ENCODE measurements around the gene C11orf68. TPM values are rescaled to one million over a fixed set of nuclear protein-coding genes. Genes with fewer than 3 reads are reported as not detected.

C11orf68 gene
- total RNA-seq, 2 donors from 2014 or later: 20.9 to 30.1 TPM

DNA sequence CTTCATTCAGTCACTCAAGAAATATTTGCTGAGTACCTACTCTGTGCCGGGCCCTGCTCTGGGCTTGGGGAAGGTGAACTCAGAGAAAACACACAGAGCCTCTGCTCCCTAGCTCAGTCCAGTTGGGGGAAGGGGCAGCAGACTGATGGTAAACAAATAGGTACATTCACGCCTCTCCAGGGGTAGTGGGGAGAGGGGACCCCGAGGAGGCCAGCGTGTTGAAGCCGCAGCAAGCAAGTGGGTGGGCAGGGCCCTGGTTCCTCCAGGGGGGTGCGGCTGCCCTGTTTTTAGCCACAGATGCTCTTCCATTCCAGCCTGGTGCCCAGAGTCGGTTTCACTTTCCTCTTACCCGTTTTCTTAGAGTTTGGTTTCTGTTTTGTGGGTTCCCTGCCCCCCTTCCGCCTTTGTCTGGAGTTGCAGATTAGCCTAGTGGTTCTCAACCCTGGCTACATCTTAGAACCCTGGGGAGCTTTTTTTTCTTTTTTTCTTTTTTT lies 9.1 kb upstream of the C11orf68 start:
- Mint-ChIP-seq H3K27me3 (no peaks in the 10 kb centered on the region), H3K36me3 (ENCODE audit: low read depth) (peaks cover 8% of the 10 kb centered on the region), H3K4me1 (peaks cover 20% of the 10 kb centered on the region), H3K27ac (peak overlapping the region; percentile 93), H3K4me3 (peak overlapping the region; percentile 84), H3K9me3 (peaks cover 3% of the 10 kb centered on the region)
- peak; percentile 91 for ATAC-seq (replicated peaks)

- Mint-ChIP-seq H3K4me3 (no peak overlapping the region), H3K4me1 (peaks cover 20% of the 10 kb centered on the region), H3K27ac (peak overlapping the region; percentile 15), H3K36me3 (ENCODE audit: low read depth) (peaks cover 24% of the 10 kb centered on the region), H3K27me3 (no peaks in the 10 kb centered on the region), H3K9me3 (peaks cover 3% of the 10 kb centered on the region)
- no peak for ATAC-seq (replicated peaks)
Measured at GRCh38 chr11:65925397-65925796, 6.5 kb upstream of the C11orf68 start.

GRCh38 chr11:65922565-65922964 lies 3.7 kb upstream of the C11orf68 start:
- H3K4me3 Mint-ChIP-seq: no peak overlapping the region
- ATAC-seq (replicated peaks): no peak
- peaks cover 7% of the 10 kb centered on the region for H3K4me1 Mint-ChIP-seq
- no peaks in the 10 kb centered on the region for H3K27me3 Mint-ChIP-seq
- H3K36me3 Mint-ChIP-seq (ENCODE audit: low read depth): peaks cover 33% of the 10 kb centered on the region
- peak overlapping the region; percentile 65 for H3K27ac Mint-ChIP-seq
- peaks cover 3% of the 10 kb centered on the region for H3K9me3 Mint-ChIP-seq

- H3K9me3 Mint-ChIP-seq: no peaks in the 10 kb centered on the region
- no peak for ATAC-seq (replicated peaks)
- no peaks in the 10 kb centered on the region for H3K27me3 Mint-ChIP-seq
- H3K36me3 Mint-ChIP-seq (ENCODE audit: low read depth): peaks cover 38% of the 10 kb centered on the region
- peaks cover 5% of the 10 kb centered on the region for H3K4me1 Mint-ChIP-seq
- no peak overlapping the region for H3K27ac Mint-ChIP-seq
- no peak overlapping the region for H3K4me3 Mint-ChIP-seq
Measured at GRCh38 chr11:65921876-65922275, 3.0 kb upstream of the C11orf68 start.

GRCh38 chr11:65921033-65921555 lies 2.2 kb upstream of the C11orf68 start:
- no peak overlapping the region for H3K27ac Mint-ChIP-seq
- H3K27me3 Mint-ChIP-seq: no peaks in the 10 kb centered on the region
- peaks cover 7% of the 10 kb centered on the region for H3K4me1 Mint-ChIP-seq
- no peak for ATAC-seq (replicated peaks)
- H3K4me3 Mint-ChIP-seq: peak overlapping the region; percentile 86
- H3K36me3 Mint-ChIP-seq (ENCODE audit: low read depth): peaks cover 41% of the 10 kb centered on the region
- H3K9me3 Mint-ChIP-seq: no peaks in the 10 kb centered on the region

DNA sequence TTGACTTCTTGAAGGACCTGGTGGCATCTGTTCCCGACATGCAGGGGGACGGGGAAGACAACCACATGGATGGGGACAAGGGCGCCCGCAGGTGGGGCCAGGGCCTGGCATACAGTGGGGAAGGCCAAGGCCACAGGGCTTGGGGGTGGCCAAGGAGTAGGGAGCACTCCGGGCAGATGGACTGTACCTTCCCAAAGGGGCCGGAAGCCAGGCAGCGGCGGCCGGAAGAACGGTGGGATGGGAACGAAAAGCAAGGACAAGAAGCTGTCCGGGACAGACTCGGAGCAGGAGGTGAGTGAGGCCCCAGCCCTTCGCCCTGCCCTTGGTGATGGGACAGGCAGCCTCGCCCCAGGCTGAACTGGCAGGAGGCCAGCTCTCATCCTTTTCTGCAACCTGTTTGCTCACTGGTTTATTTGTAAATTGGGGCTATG lies 1.5 kb upstream of the C11orf68 start:
- H3K4me1 Mint-ChIP-seq: peaks cover 7% of the 10 kb centered on the region
- H3K36me3 Mint-ChIP-seq (ENCODE audit: low read depth): peaks cover 41% of the 10 kb centered on the region
- ATAC-seq (replicated peaks): no peak
- no peaks in the 10 kb centered on the region for H3K27me3 Mint-ChIP-seq
- peak overlapping the region; percentile 82 for H3K27ac Mint-ChIP-seq
- H3K9me3 Mint-ChIP-seq: no peaks in the 10 kb centered on the region
- H3K4me3 Mint-ChIP-seq: peak overlapping the region; percentile 86

DNA sequence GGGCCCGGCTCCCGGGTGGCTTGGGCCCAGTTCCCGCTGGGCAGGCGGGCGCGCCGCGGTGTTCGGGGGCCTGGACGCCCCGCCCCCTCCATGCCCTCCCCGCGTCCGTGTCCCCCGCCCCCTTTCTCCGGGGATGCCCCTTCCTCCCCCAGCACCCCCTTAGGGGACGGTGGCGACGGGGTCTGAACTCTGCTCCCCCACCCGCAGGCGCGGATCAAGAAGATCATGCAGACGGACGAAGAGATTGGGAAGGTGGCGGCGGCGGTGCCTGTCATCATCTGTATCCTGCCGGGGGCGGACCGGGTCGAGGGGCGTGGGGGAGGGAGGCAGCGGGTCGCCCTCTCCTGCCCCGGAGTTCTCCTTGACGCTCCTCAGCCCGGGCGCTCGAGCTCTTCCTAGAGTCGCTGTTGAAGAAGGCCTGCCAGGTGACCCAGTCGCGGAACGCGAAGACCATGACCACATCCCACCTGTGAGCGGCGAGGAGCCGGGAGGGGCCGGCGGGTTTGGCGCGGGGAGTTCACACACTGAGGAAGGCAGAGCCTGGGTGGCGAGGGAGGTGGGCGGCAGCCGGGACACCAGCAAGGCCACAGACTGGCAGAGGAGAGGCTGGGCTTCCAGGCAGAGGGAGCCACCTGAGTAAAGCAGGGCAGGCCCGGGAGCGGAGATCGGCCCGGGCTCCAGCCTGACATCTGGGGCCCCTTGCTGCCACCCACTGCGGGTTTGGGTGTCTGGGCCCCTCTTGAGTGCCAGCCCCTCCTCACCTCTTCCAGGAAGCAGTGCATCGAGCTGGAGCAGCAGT lies 910 bp upstream of the C11orf68 start:
- Mint-ChIP-seq H3K27ac (peak overlapping the region; percentile 82), H3K4me3 (peak overlapping the region; percentile 86), H3K27me3 (no peaks in the 10 kb centered on the region), H3K4me1 (peaks cover 11% of the 10 kb centered on the region), H3K9me3 (no peaks in the 10 kb centered on the region), H3K36me3 (ENCODE audit: low read depth) (peaks cover 41% of the 10 kb centered on the region)
- peak; percentile 46 for ATAC-seq (replicated peaks)

DNA sequence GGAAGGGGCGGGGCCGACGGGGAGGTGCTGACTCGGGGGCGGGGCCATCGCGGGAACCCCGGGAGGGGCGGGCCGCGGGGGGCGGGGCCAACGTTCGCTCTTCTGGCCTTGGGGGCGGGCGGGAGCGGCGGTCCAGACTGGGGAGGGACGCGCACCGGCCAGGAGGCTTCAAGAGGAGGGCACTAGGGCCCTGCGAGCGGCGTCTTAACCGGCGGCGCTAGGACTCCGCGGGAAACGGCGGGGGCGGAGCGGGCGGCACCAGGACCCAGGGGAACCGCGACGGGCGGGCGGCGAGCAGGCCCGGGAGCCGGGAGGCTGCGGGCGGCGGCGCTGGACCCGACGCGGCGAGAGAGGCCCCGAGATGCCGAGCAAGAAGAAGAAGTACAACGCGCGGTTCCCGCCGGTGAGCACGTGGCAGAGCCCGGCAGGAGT lies 295 bp upstream of the C11orf68 start, which contains the start of gene DRAP1:
Gene DRAP1, plus strand, starts transcription at position 286 of the 432 bp plus-strand sequence. Its CDS starts 76 bp downstream, at position 362.
- ATAC-seq (replicated peaks): peak; percentile 93
- peak within 1 kb of the TSS; percentile 89 for H3K27ac Mint-ChIP-seq

GRCh38 chr11:65917434-65918210 lies 1.2 kb downstream of the C11orf68 start:
- H3K27ac Mint-ChIP-seq: peak overlapping the region; percentile 89

More for the DNA sequence above, 295 bp upstream of the C11orf68 start, which contains the start of gene DRAP1:
- Mint-ChIP-seq H3K27me3 (no peaks in the 10 kb centered on the region), H3K4me1 (peaks cover 14% of the 10 kb centered on the region), H3K36me3 (ENCODE audit: low read depth) (peaks cover 41% of the 10 kb centered on the region), H3K4me3 (peak within 1 kb of the TSS; percentile 86), H3K9me3 (no peaks in the 10 kb centered on the region)

DNA sequence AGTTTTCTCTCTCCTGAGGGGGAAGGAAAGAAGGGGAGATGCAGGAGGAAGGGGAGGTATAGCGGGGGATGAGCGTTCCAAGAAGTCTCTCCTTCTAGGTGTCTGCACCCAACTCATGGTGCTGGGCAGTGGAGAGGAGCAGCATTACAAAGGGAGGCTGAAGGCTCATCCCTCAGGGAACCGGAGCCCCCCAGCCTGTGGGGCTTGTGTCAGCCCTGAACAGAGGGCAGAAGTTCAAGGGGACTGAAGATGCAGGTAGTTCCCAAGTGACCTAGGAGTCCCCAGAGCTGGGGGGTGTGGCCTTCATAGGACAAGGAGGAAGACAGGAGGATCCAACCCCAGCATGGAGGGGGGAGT lies 1.8 kb downstream of the C11orf68 start:
- Mint-ChIP-seq H3K4me3 (peak overlapping the region; percentile 86), H3K27ac (peak overlapping the region; percentile 79), H3K36me3 (ENCODE audit: low read depth) (peaks cover 24% of the 10 kb centered on the region), H3K4me1 (peaks cover 14% of the 10 kb centered on the region), H3K9me3 (no peaks in the 10 kb centered on the region), H3K27me3 (no peaks in the 10 kb centered on the region)
- ATAC-seq (replicated peaks): no peak

More at GRCh38 chr11:65917434-65918210, 1.2 kb downstream of the C11orf68 start:
- H3K27me3 Mint-ChIP-seq: no peaks in the 10 kb centered on the region
- peak overlapping the region; percentile 86 for H3K4me3 Mint-ChIP-seq
- no peaks in the 10 kb centered on the region for H3K9me3 Mint-ChIP-seq
- H3K4me1 Mint-ChIP-seq: peaks cover 14% of the 10 kb centered on the region
- H3K36me3 Mint-ChIP-seq (ENCODE audit: low read depth): peaks cover 30% of the 10 kb centered on the region
- ATAC-seq (replicated peaks): no peak

- H3K4me3 Mint-ChIP-seq: peak overlapping the region; percentile 86
- ATAC-seq (replicated peaks): no peak
- peak overlapping the region; percentile 79 for H3K27ac Mint-ChIP-seq
- H3K27me3 Mint-ChIP-seq: no peaks in the 10 kb centered on the region
- H3K4me1 Mint-ChIP-seq: peaks cover 14% of the 10 kb centered on the region
- no peaks in the 10 kb centered on the region for H3K9me3 Mint-ChIP-seq
- H3K36me3 Mint-ChIP-seq (ENCODE audit: low read depth): peaks cover 18% of the 10 kb centered on the region
Measured at GRCh38 chr11:65916391-65916790, 2.5 kb downstream of the C11orf68 start.

DNA sequence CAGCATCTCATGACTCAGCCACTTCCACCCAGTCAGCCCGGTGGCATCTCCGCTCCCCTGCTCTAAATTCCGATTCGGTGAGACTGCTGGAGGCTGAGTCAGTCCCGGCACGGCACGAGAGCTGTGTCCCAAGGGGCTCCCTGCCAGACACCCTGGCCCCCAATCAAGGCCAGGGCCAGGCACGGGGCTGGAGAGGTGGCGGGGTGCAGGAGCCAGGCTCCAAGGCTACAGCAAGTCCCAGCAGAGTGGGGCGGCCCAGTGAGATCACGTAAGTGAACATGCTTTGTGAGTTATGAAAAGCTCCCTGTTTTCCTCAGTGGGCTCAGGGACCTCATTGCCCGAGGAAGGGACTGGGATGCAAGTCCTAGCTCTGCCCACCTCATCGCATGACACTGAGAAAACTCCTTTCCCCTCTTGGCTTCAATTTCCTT lies 3.0 kb downstream of the C11orf68 start:
- H3K9me3 Mint-ChIP-seq: no peaks in the 10 kb centered on the region
- no peaks in the 10 kb centered on the region for H3K27me3 Mint-ChIP-seq
- peaks cover 14% of the 10 kb centered on the region for H3K4me1 Mint-ChIP-seq
- peaks cover 18% of the 10 kb centered on the region for H3K36me3 Mint-ChIP-seq (ENCODE audit: low read depth)
- no peak for ATAC-seq (replicated peaks)
- H3K4me3 Mint-ChIP-seq: no peak overlapping the region
- H3K27ac Mint-ChIP-seq: no peak overlapping the region

DNA sequence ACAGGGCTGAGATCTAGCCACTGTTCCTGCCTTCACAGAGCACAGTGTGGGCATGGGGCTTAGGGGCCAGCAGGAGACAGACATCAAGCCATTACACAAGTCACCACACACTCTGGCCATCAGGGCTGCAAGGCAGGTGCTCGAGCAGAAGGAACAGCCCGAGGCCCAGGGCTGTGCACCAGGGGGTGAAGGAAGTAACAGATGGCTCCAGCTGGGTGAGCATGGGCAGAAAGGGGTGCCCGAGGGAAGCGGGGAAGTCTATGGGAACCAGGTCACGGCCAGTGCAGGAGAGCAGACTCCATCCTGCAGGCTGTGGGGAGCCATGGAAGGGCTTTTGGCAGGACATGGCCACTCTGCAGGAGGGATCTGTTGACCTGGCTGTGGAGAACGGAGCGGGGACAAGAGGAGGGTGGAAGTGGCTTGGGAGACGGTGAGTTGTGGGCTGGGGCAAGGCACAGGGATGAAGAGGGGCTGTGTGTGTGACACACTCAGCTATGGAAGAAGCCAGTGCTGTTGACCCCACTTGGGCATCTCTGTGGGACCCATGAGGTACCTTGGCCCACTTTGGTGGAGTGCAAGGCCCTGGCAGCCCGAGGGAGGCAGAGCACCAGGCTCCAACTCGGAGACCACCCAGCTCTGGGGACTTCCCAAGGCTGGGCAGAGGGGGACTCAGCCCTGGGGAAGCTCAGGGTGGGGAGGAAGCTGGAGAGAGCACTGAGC lies 3.6 kb downstream of the C11orf68 start:
- Mint-ChIP-seq H3K36me3 (ENCODE audit: low read depth) (peaks cover 16% of the 10 kb centered on the region), H3K27ac (peak overlapping the region; percentile 48), H3K27me3 (no peaks in the 10 kb centered on the region), H3K4me1 (peaks cover 14% of the 10 kb centered on the region), H3K9me3 (no peaks in the 10 kb centered on the region), H3K4me3 (no peak overlapping the region)
- ATAC-seq (replicated peaks): no peak

DNA sequence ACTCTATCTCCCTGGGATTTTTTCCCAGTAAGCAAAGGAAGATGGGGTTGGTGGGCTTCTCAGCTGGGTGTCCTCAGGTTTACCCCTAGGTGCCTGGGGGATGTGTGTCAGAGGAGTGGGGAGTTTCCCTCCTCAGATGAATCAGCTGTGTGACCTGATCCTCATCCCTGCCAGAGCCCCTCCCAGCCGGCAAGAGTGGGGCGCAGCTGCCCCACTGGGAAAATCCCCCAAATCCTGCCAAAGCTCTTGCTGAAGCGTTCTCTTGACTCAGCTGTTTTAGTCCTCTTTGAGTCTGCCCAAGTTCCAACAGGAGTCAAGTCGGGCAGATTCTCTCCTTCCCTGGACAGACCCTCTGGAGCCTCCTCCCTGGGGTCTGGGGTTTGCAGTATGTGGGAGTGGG lies 6.0 kb downstream of the C11orf68 start:
- Mint-ChIP-seq H3K27ac (no peak overlapping the region), H3K4me1 (peaks cover 14% of the 10 kb centered on the region), H3K4me3 (no peak overlapping the region), H3K27me3 (no peaks in the 10 kb centered on the region), H3K9me3 (no peaks in the 10 kb centered on the region), H3K36me3 (ENCODE audit: low read depth) (peaks cover 9% of the 10 kb centered on the region)
- peak; percentile 82 for ATAC-seq (replicated peaks)

Data from activated T-helper 17 cell treated with anti-CD3 and anti-CD28 coated beads, Interleukin-2, amount 50 U/mL, for 72 hours (primary cell).